ENCODE measurements around the gene NDUFB6. TPM values are rescaled to one million over a fixed set of nuclear protein-coding genes. Genes with fewer than 3 reads are reported as not detected.
"Not testable (repeated sequence)": the region's sequence is repeated elsewhere in the genome, so short reads cannot be mapped to it uniquely, and the experiment has no call there.

NDUFB6 gene
- 10 to 100 TPM; 29.9 to 61.0 (median 41.1) TPM for total RNA-seq

DNA sequence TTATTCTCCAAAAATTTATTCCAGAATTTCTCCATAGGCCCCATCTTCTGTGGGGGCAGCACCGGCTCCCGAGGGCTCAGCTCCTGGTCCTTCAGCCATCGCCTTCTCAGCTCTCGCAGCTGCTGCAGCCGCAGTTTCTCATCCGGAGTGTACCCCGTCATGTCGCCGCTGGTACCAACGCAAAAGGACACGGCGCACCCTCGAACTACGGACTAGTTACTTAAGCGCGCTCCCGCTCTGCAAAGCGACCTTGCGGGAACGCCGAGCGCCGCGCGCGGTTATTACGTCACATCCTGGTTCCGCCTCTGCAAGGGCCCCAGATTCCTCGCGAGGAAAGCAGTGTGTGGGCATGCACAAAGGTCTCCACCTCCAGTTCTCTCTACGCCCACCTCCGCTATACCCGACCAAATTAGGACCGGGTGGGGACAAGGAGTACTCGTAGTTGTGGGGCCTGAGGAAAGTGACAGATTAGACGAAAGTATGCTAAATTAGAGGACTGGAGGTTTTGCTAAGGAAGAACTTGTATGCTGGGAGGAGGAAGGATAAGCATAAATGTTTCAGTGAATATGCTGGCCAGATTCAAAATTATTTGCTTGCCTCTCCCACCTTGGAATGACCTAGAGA is at the start of gene NDUFB6:
TSS of gene NDUFB6 (minus strand) at position 260 of the 624 bp plus-strand sequence. CDS start at position 161, 99 bp downstream.
- TF ChIP-seq POLR2AphosphoS5 (IDR thresholded peaks at IDR 0.05) (peak; percentile 56 to 87 (median 81)), CTCF (IDR thresholded peaks at IDR 0.05) (no peak), POLR2A (IDR thresholded peaks at IDR 0.05) (peak in 1 of 2 donors; percentile 54)
- no peaks in the 10 kb centered on the region for H3K9me3 ChIP-seq
- peaks cover under 1% of the 10 kb centered on the region for H3K36me3 ChIP-seq
- DNase-seq (ENCODE audit: low spot score in 2 of 2), result peak; percentile 95 to 96
- H3K4me1 ChIP-seq, result peaks cover 20% of the 10 kb centered on the region
- peak within 1 kb of the TSS; percentile 94 for H3K4me3 ChIP-seq
- no peaks in the 10 kb centered on the region for H3K27me3 ChIP-seq
- peak within 1 kb of the TSS; percentile 90 for H3K27ac ChIP-seq
- 0% methylated on average over 21 of the region's 36 CpGs for WGBS

DNA sequence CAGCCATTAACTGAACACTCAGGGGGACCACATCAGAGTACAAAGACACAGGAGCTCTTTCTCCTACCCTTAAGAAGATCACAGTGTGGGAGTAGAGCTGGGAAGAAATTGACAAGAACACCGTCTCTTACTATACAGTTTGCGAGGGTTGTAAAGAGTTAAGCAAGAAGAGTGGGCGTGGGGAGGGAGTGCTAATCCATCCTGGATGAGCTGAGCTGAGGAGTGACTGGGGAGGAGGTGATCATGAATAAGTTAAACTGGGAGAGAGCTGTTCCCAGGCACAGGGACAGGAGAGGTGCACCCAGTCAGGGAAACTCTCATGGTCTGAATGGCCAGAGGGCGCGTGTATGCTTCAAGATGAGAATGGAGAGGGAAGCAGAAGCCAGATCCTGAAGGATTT is 45.3 kb upstream of the NDUFB6 start:
- TF ChIP-seq POLR2AphosphoS5 (IDR thresholded peaks at IDR 0.05), result no peak
- H3K4me1 ChIP-seq, result no peaks in the 10 kb centered on the region
- no peak overlapping the region for H3K4me3 ChIP-seq
- peaks cover 9% of the 10 kb centered on the region for H3K27me3 ChIP-seq
- H3K27ac ChIP-seq, result no peak overlapping the region
- H3K36me3 ChIP-seq, result no peaks in the 10 kb centered on the region
- 75% methylated on average over 5 of the region's 5 CpGs for WGBS
- H3K9me3 ChIP-seq, result no peaks in the 10 kb centered on the region
- no peak for DNase-seq (ENCODE audit: low spot score in 2 of 2)

GRCh38 chr9:32606811-32607210 is 33.9 kb upstream of the NDUFB6 start:
- Histone ChIP-seq H3K4me3 (no peak overlapping the region), H3K4me1 (no peaks in the 10 kb centered on the region), H3K27ac (no peak overlapping the region), H3K9me3 (no peaks in the 10 kb centered on the region), H3K36me3 (no peaks in the 10 kb centered on the region), H3K27me3 (no peaks in the 10 kb centered on the region)
- WGBS, result 79% methylated on average over 2 of the region's 2 CpGs
- TF ChIP-seq CTCF (IDR thresholded peaks at IDR 0.05) (no peak), EP300 (IDR thresholded peaks at IDR 0.05) (no peak), POLR2A (IDR thresholded peaks at IDR 0.05) (no peak), POLR2AphosphoS5 (IDR thresholded peaks at IDR 0.05) (no peak)
- no peak for DNase-seq (ENCODE audit: low spot score in 2 of 2)

GRCh38 chr9:32603914-32604852 is 31.2 kb upstream of the NDUFB6 start:
- Histone ChIP-seq H3K4me1 (no peaks in the 10 kb centered on the region), H3K36me3 (no peaks in the 10 kb centered on the region), H3K27ac (no peak overlapping the region), H3K9me3 (no peaks in the 10 kb centered on the region), H3K27me3 (no peaks in the 10 kb centered on the region), H3K4me3 (no peak overlapping the region)
- TF ChIP-seq CTCF (IDR thresholded peaks at IDR 0.05) (no peak), EP300 (IDR thresholded peaks at IDR 0.05) (no peak), POLR2AphosphoS5 (IDR thresholded peaks at IDR 0.05) (no peak)
- 55% methylated on average over 12 of the region's 12 CpGs for WGBS
- no peak for DNase-seq (ENCODE audit: low spot score in 2 of 2)

DNA sequence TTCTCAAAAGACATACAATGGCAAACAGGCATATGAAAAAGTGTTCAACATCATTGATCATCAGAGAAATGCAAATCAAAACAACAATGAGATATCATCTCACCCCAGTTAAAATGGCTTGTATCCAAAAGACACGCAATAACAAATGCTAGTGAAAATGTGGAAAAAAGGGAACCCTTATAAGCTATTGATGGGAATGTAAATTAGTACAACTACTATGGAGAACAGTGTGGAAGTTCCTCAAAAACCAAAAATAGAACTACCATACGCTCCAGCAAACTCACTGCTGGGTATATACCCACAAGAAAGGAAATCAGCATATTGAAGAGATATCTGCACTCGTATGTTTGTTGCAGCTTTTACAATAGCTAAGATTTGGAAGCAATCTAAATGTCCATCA is 26.1 kb upstream of the NDUFB6 start:
- DNase-seq (ENCODE audit: low spot score in 2 of 2); H3K9me3 ChIP-seq; H3K4me1 ChIP-seq; H3K27ac ChIP-seq; H3K4me3 ChIP-seq; H3K36me3 ChIP-seq; H3K27me3 ChIP-seq: not testable (repeated sequence)
- WGBS, result 57% methylated on average over 3 of the region's 3 CpGs

- no peak overlapping the region for H3K27ac ChIP-seq
- no peaks in the 10 kb centered on the region for H3K36me3 ChIP-seq
- H3K27me3 ChIP-seq, result no peaks in the 10 kb centered on the region
- H3K4me1 ChIP-seq, result no peaks in the 10 kb centered on the region
- H3K4me3 ChIP-seq, result no peak overlapping the region
- no peaks in the 10 kb centered on the region for H3K9me3 ChIP-seq
- no peak for TF ChIP-seq POLR2A (IDR thresholded peaks at IDR 0.05)
- no peak for TF ChIP-seq POLR2AphosphoS5 (IDR thresholded peaks at IDR 0.05)
- TF ChIP-seq CTCF (IDR thresholded peaks at IDR 0.05), result no peak
- no peak for TF ChIP-seq EP300 (IDR thresholded peaks at IDR 0.05)
- no peak for DNase-seq (ENCODE audit: low spot score in 2 of 2)
Observed at GRCh38 chr9:32596936-32597335, 24.0 kb upstream of the NDUFB6 start.
